Transverse colon (tissue), 4 donors: Measurements from ENCODE around the gene SCG5. TPM values are rescaled to one million over a fixed set of nuclear protein-coding genes. Genes with fewer than 3 reads are reported as not detected.

Experiments used
- DNase-seq: peaks from one replicate; pipeline ENCODE4 v3.0.0-alpha.2; 2019
- H3K27ac ChIP-seq, 4 donors: fragments of 200-600 bp; sonication (generic); 2 replicates each; pipeline ENCODE4 v1.5.1; 2016 to 2018; ENCODE audit warnings: inconsistent platforms in 4 of 4
- H3K27me3 ChIP-seq: fragments of 200-600 bp; sonication (generic); 2 replicates; pipeline ENCODE4 v1.5.1; 2017; ENCODE audit warnings: inconsistent platforms
- H3K36me3 ChIP-seq, 4 donors: fragments of 200-600 bp; sonication (generic); 2 replicates each; pipeline ENCODE4 v1.5.1; 2017 to 2019; ENCODE audit warnings: inconsistent platforms in 4 of 4
- H3K4me1 ChIP-seq, 4 donors: fragments of 200-600 bp; sonication (generic); 2 replicates each; pipeline ENCODE4 v1.5.1; 2017 to 2020; ENCODE audit warnings: inconsistent platforms in 4 of 4
- H3K4me3 ChIP-seq, 4 donors: fragments of 200-600 bp; sonication (generic); 1 replicate in 1 of 4; 2 replicates in 3 of 4; pipeline versions ENCODE4 v1.5.1 to v1.6.1; 2017 to 2019; ENCODE audit warnings: inconsistent platforms in 4 of 4
- H3K9me3 ChIP-seq, 2 donors: fragments of 200-600 bp; sonication (generic); 2 replicates each; pipeline ENCODE4 v1.5.1; 2017 to 2019; ENCODE audit warnings: inconsistent platforms in 2 of 2
- EP300 ChIP-seq: sonication (generic); formaldehyde crosslinking; IDR thresholded peaks from one replicate; pipeline ENCODE4 v1.6.1; 2017; ENCODE audit warnings: antibody characterized with exemption, low read depth
- POLR2A ChIP-seq: fragments of 450-650 bp; IDR thresholded peaks from one replicate; pipeline ENCODE4 v1.6.1; 2016; ENCODE audit warnings: antibody characterized with exemption, mild to moderate bottlenecking, moderate library complexity
- POLR2AphosphoS5 ChIP-seq, 3 donors: sonication (generic); formaldehyde crosslinking; IDR thresholded peaks; one replicate each; pipeline ENCODE4 v1.6.1; 2016; ENCODE audit warnings: antibody characterized with exemption in 3 of 3
- WGBS, 2 donors: methylation state at CpG; one replicate each; pipeline ENCODE4 v1.1.5; 2018; ENCODE audit warnings: low coverage in 1 of 2; 5-methylcytosine and 5-hydroxymethylcytosine counted together
- in situ Hi-C, 4 donors: fragments of 200-750 bp; cut with MboI; loops; one replicate each; pipeline versions ENCODE4 v1.15.0 to v1.15.1; 2017; ENCODE audit warnings: low sequenced_read_pairs in 3 of 4, low pct_ligation_motif_present in 1 of 4, low pct_unique_long_range_greater_than_20kb in 1 of 4
- intact Hi-C: fragments of 100-400 bp; cut with DNase I; formaldehyde crosslinking; loops from one replicate; pipeline ENCODE4 v1.15.1; 2023; ENCODE audit warnings: low total_unique reads
- total RNA-seq, 4 donors: library from RNA; depleted of rRNA; stranded (reverse); fragments of >200 nt; gene quantifications; one replicate each; pipeline ENCODE4 v1.1.0, GENCODE V29; 2016
- TF ChIP-seq, protein P1 (sequence below), 5 experiments: fragments of 200-600 bp in 3 of 5; fragments of 450-650 bp in 2 of 5; sonication (generic) in 3 of 5; IDR thresholded peaks; 1 replicate in 2 of 5; 2 replicates in 3 of 5; pipeline ENCODE4 v1.5.1; 2016 to 2017; ENCODE audit warnings: antibody characterized with exemption in 5 of 5, inconsistent platforms in 3 of 5, mild to moderate bottlenecking in 2 of 5, moderate library complexity in 1 of 5

SCG5 gene
- total RNA-seq, 4 donors from 2014 or later, result 1.6 to 5.2 TPM; not detected in 2

GRCh38 chr15:32730677-32731654, 89.5 kb downstream of the SCG5 start:
- TF ChIP-seq POLR2AphosphoS5 (IDR thresholded peaks at IDR 0.05) (no peak), EP300 (no peak), POLR2A (no peak)
- TF ChIP-seq, protein P1, sequence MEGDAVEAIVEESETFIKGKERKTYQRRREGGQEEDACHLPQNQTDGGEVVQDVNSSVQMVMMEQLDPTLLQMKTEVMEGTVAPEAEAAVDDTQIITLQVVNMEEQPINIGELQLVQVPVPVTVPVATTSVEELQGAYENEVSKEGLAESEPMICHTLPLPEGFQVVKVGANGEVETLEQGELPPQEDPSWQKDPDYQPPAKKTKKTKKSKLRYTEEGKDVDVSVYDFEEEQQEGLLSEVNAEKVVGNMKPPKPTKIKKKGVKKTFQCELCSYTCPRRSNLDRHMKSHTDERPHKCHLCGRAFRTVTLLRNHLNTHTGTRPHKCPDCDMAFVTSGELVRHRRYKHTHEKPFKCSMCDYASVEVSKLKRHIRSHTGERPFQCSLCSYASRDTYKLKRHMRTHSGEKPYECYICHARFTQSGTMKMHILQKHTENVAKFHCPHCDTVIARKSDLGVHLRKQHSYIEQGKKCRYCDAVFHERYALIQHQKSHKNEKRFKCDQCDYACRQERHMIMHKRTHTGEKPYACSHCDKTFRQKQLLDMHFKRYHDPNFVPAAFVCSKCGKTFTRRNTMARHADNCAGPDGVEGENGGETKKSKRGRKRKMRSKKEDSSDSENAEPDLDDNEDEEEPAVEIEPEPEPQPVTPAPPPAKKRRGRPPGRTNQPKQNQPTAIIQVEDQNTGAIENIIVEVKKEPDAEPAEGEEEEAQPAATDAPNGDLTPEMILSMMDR (IDR thresholded peaks at IDR 0.05), result no peak
- peak; percentile 89 for DNase-seq
- in situ Hi-C loops (no loop called here), intact Hi-C loops (no loop called here)
- Histone ChIP-seq H3K9me3 (no peaks in the 10 kb centered on the region), H3K27ac (no peak overlapping the region), H3K36me3 (no peaks in the 10 kb centered on the region), H3K4me3 (no peak overlapping the region), H3K27me3 (no peaks in the 10 kb centered on the region), H3K4me1 (no peaks in the 10 kb centered on the region)
- 53 to 62% methylated on average over 6 to 26 of the region's 27 CpGs for WGBS, 2 donors

DNA sequence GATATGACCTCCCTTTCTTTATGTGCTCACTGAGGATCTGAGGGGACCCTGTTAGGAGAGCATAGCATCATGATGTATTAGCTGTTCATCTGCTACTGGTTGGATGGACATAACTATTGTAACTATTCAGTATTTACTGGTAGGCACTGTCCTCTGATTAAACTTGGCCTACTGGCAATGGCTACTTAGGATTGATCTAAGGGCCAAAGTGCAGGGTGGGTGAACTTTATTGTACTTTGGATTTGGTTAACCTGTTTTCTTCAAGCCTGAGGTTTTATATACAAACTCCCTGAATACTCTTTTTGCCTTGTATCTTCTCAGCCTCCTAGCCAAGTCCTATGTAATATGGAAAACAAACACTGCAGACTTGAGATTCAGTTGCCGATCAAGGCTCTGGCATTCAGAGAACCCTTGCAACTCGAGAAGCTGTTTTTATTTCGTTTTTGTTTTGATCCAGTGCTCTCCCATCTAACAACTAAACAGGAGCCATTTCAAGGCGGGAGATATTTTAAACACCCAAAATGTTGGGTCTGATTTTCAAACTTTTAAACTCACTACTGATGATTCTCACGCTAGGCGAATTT, 91.2 kb downstream of the SCG5 start:
- Histone ChIP-seq H3K27ac (no peak overlapping the region), H3K27me3 (no peaks in the 10 kb centered on the region), H3K4me1 (no peaks in the 10 kb centered on the region), H3K9me3 (no peaks in the 10 kb centered on the region), H3K4me3 (no peak overlapping the region), H3K36me3 (no peaks in the 10 kb centered on the region)
- 80 to 100% methylated on average over 1 to 6 of the region's 6 CpGs for WGBS, 2 donors
- intact Hi-C loops (no loop called here), in situ Hi-C loops (no loop called here)
- TF ChIP-seq, protein P1 (IDR thresholded peaks at IDR 0.05), result no peak
- no peak for TF ChIP-seq EP300
- TF ChIP-seq POLR2AphosphoS5 (IDR thresholded peaks at IDR 0.05), result no peak
- no peak for TF ChIP-seq POLR2A
- no peak for DNase-seq

DNA sequence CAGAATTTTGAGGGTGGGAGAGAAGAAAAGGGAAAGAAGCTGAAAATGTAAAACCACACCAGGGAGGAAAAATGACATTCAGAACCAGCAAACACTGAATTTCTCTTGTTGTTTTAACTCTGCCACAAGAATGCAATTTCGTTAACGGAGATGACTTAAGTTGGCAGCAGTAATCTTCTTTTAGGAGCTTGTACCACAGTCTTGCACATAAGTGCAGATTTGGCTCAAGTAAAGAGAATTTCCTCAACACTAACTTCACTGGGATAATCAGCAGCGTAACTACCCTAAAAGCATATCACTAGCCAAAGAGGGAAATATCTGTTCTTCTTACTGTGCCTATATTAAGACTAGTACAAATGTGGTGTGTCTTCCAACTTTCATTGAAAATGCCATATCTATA, 91.8 kb downstream of the SCG5 start:
- Histone ChIP-seq H3K4me1 (no peaks in the 10 kb centered on the region), H3K27ac (no peak overlapping the region), H3K27me3 (no peaks in the 10 kb centered on the region), H3K9me3 (no peaks in the 10 kb centered on the region), H3K4me3 (no peak overlapping the region), H3K36me3 (no peaks in the 10 kb centered on the region)
- DNase-seq, result no peak
- TF ChIP-seq EP300 (no peak), POLR2AphosphoS5 (IDR thresholded peaks at IDR 0.05) (no peak), POLR2A (no peak)
- TF ChIP-seq, protein P1 (IDR thresholded peaks at IDR 0.05), result no peak
- in situ Hi-C loops (no loop called here), intact Hi-C loops (no loop called here)
- 60 to 75% methylated on average over 3 of the region's 3 CpGs for WGBS, 2 donors

DNA sequence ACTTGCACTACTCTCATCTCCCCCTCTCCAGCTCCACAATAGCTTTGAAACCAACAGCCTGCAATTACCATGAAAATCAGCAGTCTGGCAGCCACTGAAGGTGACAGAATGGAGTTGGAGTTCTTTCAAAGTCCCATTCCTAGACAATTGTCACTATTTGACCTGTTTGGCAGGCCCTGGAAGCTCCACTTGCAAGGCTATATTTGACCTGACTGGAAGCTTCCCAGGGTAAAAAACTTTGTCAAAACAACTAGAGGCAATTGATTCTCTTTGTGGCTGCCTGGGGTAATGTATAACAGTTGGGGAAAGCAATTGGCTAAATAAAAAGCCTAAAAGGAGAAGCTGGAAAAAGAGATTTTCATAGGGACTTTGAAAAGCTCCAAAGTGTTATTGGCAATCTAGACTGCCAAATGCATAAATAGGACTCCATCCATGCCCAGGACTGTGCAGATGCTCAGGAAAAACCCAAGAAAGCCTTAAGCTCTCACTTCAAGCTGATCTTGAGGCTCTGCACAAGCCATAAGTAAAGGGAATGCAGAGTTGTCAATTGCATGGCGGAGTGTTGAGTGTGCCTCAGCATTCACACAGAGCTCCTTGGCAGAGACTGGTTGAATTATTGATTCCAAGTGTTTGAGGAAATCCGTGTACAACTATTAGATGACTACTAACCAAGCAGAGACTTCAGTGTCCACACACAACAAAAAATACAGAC, 94.6 kb downstream of the SCG5 start:
- in situ Hi-C loops (no loop called here), intact Hi-C loops (no loop called here)
- Histone ChIP-seq H3K9me3 (no peaks in the 10 kb centered on the region), H3K27me3 (no peaks in the 10 kb centered on the region), H3K4me1 (no peaks in the 10 kb centered on the region), H3K4me3 (no peak overlapping the region), H3K36me3 (no peaks in the 10 kb centered on the region), H3K27ac (no peak overlapping the region)
- no peak for DNase-seq
- TF ChIP-seq, protein P1 (IDR thresholded peaks at IDR 0.05), result no peak
- TF ChIP-seq EP300 (no peak), POLR2A (no peak), POLR2AphosphoS5 (IDR thresholded peaks at IDR 0.05) (no peak)
- WGBS, 2 donors, result 81 to 100% methylated on average over 2 of the region's 2 CpGs
